HS-27A (cell line): ENCODE results near the gene ZKSCAN5.
A peak's percentile ranks its signal among the peaks of the same experiment; 100 is the strongest.

Experiments
- DNase-seq: peaks from one replicate; pipeline ENCODE4 v3.0.0-alpha.2; 2012; ENCODE audit warnings: low read depth, missing footprints

Gene ZKSCAN5

GRCh38 chr7:99504603-99505323 is at the start of gene ZKSCAN5:
ZKSCAN5 (plus strand) TSS chr7:99504662; CDS start chr7:99506045, 1,383 bp downstream.
- peak; percentile 85 for DNase-seq

GRCh38 chr7:99455874-99456273 is 48.6 kb upstream of the ZKSCAN5 start:
- no peak for DNase-seq

- no peak for DNase-seq
These were observed 48.2 kb upstream of the ZKSCAN5 start for GRCh38 chr7:99456288-99456687.

- no peak for DNase-seq
These were observed 47.3 kb upstream of the ZKSCAN5 start for GRCh38 chr7:99457050-99457649.

- DNase-seq = no peak
These were observed 46.6 kb upstream of the ZKSCAN5 start for GRCh38 chr7:99457650-99458493.

GRCh38 chr7:99459087-99459486 is 45.4 kb upstream of the ZKSCAN5 start:
- no peak for DNase-seq

- DNase-seq = no peak
These were observed 43.8 kb upstream of the ZKSCAN5 start for GRCh38 chr7:99460651-99461050.

GRCh38 chr7:99461221-99461620 is 43.2 kb upstream of the ZKSCAN5 start:
- no peak for DNase-seq

GRCh38 chr7:99465421-99465768 is 39.1 kb upstream of the ZKSCAN5 start:
- DNase-seq = no peak

GRCh38 chr7:99468336-99468918 is 36.0 kb upstream of the ZKSCAN5 start:
- DNase-seq = no peak

- DNase-seq = no peak
These were observed 34.9 kb upstream of the ZKSCAN5 start for GRCh38 chr7:99469381-99470065.

GRCh38 chr7:99472561-99473314 is 31.7 kb upstream of the ZKSCAN5 start, which contains the start of gene ZNF789:
ZNF789 (plus strand) TSS chr7:99472890; CDS start chr7:99476457, 3,567 bp downstream.
- peak; percentile 51 for DNase-seq

GRCh38 chr7:99473315-99473596 is 31.2 kb upstream of the ZKSCAN5 start:
- DNase-seq = no peak

- no peak for DNase-seq
These were observed 28.4 kb upstream of the ZKSCAN5 start for GRCh38 chr7:99476107-99476506.

GRCh38 chr7:99478464-99479440 is 25.7 kb upstream of the ZKSCAN5 start:
- DNase-seq = no peak

GRCh38 chr7:99485094-99485493 is 19.4 kb upstream of the ZKSCAN5 start:
- no peak for DNase-seq

GRCh38 chr7:99489235-99489634 is 15.2 kb upstream of the ZKSCAN5 start:
- no peak for DNase-seq

- DNase-seq = no peak
These were observed 13.6 kb upstream of the ZKSCAN5 start for GRCh38 chr7:99490878-99491277.

- DNase-seq = no peak
These were observed 10.6 kb upstream of the ZKSCAN5 start for GRCh38 chr7:99493823-99494222.
